ENCODE results near the gene SCT.

The SCT gene

DNA sequence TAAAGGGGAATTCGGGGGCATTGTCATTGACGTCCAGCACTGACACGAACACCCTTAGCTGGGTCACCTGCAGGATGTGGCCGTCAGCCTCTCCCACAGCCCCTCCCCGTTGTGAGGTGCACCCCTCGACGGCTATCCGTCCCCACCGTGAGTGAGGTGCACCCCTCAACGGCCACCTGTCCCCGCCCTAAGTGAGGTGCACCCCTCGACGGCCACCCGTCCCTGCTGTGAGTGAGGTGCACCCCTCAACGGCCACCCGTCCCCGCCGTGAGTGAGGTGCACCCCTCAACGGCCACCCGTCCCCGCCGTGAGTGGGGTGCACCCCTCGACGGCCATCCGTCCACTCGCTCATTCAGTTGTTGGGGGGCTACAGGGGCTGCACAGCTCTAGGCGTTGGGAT lies 5.1 kb downstream of the SCT start:
- DNase-seq: no peak

DNA sequence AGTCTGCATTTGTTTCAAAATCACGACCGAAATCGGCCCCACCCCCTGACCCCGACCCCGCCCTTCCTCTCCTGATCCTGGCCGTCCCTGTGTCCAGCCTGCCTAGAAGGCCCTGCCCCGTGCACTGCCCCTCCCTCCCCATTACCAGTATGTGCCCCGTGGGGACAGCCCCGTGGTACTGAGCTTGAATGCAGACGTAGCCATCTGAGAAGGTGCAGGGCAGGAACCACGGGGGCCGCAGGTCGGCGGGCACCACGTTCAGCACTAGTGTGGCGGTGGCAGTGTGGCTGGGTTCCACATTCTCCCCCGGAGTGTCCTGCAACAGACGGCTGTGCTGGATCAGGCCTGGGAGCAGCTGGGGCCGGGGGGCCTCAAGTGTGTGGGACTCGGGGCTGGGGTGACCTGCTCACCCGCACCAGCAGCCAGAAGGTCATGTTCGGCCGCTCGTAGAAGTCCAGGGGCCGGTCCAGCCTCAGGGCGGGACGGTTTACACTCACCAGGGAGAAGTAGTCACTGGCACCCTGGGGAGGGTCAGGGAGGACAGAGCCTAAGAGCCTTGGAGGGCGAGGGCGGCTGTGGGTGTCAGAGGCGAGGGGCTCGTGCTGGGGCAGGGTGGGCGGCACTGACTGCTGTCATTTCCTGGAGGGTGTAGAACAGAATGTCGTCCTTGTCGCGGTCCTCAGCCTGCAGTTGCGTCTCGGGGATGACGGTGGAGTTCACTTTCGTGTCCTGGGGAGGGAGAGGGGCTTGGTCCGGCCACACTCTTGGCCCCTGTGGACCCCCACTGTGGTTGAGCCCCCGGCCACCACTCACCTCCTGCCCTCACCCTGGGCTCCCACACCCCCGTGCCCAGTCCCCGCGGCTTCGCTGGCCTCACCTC lies 5.8 kb downstream of the SCT start:
- DNase-seq: no peak

DNA sequence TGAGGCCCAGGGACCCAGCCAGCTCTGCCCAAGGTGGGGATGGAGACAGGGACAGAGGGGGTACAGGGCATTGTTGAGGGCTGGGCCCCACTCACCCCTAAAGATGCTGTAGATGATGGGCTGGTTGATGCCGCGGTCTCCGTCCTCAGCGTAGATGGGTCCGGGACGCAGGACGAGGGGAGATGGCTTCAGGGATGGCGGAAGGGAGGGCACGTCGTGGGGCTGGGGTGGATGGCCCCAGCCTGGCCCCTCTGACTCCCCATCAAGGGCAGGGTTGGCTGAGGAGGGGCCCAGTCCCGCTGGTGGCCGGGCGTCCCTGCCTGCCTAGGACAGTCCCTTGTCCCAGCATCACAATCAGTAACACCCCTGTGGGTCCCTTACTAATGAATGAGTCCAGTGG lies 6.8 kb downstream of the SCT start:
- DNase-seq: no peak

DNA sequence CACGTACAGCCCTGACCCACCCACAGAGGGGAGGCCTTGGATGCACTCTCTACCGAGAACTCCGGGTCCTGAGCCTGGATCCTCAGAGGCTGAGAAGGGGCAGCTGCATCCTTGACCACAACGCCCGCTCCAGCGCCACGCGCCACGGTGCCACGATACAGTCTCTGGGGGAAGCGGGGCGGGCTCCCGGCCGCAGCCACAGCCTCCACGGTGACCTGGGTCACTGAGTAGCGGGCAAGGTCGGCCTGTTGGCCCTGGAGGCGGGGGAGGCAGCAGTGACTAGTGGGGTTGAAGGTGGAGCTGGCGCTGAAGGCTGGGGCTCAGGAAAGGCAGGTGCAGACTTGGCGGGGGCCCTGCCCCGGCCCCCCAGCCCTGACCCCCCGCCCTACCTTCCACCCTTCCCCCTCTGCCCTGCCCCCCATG lies 7.3 kb downstream of the SCT start:
- DNase-seq: no peak

- no peak for DNase-seq
Observed at GRCh38 chr11:618856-619627, 7.9 kb downstream of the SCT start.

DNA sequence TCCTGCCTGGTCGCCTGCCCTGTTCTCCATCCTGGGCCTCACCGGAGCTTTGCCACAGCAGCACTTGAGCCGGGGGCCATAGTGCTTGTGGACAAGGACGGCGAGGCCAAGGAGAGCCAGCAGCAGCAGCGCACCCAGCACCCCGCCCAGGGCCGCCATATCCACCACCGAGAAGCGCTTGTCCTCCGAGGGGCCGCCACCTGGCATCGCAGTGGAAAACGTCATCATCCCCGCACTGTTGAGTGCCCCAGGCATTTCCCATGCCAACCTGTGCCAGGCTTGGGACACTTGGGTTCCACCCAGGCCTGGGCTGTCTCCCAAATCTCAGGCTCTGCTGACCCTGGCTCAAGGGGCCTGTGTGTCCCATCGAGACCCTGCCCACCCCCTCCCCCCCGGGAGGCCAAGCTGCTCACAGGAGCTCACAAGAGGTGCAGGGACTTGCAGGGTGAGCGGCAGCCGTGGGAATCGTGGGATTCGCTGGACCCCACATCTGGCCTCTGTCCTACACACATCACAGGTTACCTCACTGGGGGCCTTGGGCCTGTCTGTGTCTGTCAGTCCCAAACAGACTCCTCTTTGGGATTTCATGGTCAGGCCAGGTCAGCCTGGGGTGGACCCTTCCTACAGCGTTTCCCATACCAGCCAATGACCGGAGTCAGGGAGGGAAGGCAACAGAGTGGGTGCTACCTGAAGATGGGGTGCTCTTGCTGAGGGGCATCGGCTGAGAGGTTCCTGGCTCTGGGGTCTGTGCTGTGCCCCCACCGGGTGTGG lies 8.9 kb downstream of the SCT start:
- DNase-seq: no peak

GRCh38 chr11:617199-617911 lies 9.6 kb downstream of the SCT start:
- DNase-seq: no peak

DNA sequence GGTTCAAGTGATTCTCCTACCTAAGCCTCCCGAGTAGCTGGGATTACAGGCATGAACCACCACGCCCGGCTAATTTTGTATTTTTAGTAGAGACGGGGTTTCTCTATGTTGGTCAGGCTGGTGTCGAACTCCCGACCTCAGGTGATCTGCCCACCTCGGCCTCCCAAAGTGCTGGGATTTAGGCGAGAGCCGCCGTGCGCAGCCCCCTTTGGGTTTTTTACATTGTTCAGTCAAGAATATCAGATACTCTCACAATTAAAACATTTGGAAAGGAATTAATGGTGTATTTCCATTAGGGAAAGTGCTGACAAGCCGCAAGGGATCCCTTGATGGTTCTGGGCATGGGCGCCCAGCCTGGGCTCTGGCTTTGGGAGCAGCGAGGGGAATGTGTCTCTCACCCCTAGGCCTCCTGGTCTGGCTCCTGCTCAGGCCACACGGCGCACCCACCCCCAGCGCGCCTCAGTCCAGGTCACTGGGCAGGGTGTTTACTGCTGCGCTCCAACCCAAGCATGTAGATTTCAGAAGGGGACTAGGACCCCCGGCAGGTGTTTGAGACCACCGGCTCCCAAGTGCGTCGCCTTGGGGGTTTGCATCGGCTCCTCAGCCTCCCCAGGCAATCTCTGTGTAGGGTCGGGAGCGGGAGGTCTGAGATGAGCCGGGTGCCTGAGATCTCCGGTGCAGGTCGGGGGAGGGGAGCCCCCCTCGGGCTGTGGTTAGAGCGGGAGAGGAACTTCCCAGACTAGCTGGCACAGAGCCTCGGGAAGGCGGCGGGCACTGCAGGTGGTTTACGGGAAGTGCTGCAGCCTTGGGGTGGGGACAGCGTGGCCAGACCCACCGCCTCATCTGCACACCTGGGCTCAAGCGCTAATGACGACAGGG lies 10.4 kb downstream of the SCT start:
- no peak for DNase-seq

DNA sequence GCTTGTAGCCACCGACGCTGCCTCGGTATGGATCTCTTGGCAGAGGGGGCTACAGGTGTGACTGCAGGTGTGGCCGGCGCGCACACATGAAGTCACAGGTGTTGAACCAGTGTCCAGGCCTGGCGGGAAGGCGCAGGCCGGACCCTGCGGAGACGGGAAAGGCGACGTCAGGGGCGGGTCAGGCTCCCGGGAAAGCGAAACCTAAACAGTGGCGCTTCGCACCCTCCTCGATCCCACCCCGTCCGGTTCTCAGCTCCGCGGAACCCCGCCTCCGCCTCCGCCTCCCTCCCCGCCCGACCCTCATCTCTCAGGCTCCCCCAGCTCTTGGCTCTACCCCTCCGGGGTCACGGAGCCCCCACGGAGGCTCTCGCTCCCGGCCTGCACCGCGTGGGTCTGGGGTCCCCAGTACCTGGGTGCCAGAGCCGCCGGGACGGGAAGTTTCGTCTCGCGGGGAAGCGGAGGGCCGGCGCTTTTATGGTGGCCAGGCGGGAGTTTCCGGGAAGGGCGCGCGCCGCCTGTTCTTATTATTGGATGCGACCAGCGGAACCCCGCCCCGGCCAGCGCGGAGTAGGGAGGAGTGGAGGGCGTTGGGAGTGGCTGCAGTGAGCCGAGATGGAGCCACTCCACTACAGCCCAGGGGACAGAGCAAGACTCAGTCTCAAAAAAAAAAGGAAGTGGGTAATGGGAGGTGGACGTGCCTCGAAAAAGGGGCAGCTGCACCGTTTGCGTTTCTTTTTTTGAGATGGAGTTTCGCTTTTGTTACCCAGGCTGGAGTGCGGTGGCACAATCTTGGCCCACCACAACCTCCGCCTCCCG lies 11.3 kb downstream of the SCT start, which contains the start of gene IRF7:
Gene IRF7, minus strand, starts transcription at position 447 of the 816 bp plus-strand sequence. CDS start 586 bp downstream, outside the sequence.
- DNase-seq: peak; percentile 65 to 74

- DNase-seq: no peak
Observed at GRCh38 chr11:614623-615503, 12.1 kb downstream of the SCT start.

DNA sequence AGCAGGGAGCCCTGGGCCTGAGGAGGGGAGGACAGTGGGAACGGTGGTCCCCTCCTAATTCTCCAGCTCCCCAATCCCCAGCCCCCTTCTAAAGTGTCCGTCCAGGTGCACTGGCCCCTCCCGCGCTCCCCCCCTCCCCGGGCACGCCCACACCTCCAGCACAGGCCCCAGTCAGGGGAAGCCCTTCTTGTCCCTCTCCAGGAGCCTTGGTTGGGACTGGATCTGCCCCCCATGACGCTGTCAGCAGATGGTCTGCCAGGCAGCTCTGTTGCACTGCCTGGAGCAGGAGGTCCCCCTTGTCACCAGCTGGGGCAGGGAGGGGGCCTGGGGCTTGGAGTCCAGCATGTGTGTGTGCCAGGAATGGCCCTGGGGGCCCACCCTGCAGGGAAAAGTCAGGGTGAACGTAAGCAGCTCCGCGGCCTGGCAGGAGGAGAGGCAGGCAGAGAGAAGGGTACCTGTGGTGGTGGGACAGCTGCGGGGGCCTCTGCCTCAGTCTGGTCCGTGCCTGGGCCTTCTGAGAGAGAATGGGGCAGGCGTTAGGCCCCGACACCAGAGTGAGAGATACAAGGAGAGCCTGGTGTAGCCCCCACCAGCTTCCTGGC lies 12.9 kb downstream of the SCT start:
- no peak for DNase-seq

- DNase-seq: peak in 1 of 2 experiments; percentile 28
Observed at GRCh38 chr11:613369-613968, 13.5 kb downstream of the SCT start.

GRCh38 chr11:612961-613300 lies 14.1 kb downstream of the SCT start:
- DNase-seq: no peak

DNA sequence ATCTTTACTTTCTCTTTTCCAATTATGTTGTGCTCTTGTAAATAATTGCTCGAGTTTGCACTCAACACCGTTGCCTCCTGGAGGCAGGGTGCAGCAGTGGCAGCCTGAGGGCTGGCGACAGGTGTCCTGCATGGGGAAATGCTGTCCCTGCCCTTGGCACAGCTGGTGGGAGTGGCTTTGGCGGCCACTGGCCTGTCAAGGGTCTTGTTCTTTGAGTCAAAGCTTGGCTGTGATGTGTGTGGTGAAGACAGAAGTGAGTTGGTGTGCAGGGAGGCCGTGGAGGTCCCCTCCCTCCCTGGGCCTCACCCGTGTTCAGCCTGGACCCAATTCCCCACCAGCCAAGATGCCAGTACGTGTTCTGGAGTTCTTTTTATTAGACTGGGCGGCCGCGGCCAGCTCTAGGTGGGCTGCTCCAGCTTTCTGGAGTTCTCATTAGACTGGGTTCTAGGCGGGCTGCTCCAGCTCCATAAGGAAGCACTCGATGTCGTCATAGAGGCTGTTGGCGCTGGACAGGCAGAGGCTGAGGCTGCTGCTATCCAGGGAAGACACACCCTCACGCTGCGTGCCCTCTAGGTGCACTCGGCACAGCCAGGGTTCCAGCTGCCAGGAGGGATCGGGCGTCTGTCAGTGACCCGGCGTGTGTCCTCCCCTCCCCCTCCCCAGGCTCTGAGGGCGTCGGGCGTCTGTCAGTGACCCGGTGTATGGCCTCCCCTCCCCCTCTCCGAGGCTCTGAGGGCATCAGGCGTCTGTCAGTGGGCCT lies 14.6 kb downstream of the SCT start:
- DNase-seq: peak in 1 of 2 experiments; percentile 6

DNA sequence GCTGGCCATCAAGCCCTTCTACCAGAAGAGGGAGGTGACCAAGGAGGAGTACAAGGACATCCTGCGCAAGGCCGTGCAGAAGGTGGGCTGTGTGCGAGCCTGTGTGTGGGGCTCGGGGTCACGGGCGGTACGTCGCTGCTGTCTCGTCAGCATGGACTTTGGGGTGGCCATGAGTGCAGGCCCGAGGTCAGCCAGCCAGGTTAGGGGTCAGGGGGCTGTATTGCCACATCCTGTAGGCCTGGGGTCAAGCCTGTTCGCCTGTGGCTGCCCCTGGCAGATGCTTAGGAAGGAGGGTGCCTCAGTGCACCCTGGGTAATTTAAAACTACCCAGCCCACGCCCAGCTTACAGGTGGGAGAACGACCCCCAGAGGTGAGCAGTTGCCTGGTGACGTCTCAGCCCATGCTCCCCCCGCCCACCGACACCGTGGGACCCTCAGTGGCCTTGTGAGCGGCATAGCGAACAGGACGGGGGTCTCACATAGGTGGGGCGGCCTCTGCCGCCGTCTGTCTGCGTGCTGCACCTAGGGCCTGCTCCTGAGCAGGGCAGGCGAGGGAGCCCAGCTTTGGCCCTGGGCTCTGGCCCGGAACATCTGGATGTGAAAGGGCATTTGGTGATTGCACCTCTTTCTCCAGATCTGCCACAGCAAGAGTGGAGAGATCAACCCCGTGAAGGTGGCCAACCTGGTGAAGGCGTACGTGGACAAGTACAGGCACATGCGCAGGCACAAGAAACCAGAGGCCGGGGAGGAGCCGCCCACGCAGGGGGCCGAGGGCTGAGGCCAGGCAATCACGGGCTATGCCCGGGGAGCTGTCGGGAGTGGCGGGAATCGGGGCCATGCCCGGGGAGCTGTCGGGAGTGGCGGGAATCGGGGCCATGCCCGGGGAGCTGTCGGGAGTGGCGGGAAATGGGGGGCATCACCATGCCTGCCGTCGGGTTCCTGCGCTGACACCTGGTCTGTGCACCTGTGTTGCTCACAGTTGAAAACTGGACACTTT lies 15.7 kb downstream of the SCT start:
- no peak for DNase-seq

GRCh38 chr11:610146-610801 lies 16.7 kb downstream of the SCT start:
- DNase-seq: no peak
